ENCODE results near the gene MBOAT2.
A peak's percentile ranks its signal among the peaks of the same experiment; 100 is the strongest.

Gene MBOAT2

GRCh38 chr2:8851811-8852560 is 151.5 kb downstream of the MBOAT2 start:
- DNase-seq, result no peak

- no peak for DNase-seq
Measured at GRCh38 chr2:8850845-8851487, 152.5 kb downstream of the MBOAT2 start.

DNA sequence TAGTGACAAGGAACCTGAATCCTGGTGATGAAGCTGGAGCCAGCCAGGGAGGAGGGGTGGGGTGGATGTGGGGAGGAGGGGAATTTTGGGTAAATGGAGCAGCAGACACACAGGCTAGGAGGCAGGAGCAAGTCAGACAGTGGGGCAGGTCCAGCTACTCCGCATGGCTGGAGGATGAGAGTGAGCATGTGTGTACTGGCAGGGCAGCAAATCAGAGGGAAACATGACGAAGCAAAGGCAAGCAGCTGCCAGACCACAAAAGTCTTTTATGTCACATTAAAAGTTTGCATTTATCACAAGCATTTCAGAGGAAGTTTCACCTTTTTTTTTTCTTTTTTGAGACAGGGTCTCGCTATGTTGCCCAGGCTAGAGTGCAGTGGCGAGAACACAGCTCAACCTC is 154.2 kb downstream of the MBOAT2 start:
- DNase-seq, result no peak

DNA sequence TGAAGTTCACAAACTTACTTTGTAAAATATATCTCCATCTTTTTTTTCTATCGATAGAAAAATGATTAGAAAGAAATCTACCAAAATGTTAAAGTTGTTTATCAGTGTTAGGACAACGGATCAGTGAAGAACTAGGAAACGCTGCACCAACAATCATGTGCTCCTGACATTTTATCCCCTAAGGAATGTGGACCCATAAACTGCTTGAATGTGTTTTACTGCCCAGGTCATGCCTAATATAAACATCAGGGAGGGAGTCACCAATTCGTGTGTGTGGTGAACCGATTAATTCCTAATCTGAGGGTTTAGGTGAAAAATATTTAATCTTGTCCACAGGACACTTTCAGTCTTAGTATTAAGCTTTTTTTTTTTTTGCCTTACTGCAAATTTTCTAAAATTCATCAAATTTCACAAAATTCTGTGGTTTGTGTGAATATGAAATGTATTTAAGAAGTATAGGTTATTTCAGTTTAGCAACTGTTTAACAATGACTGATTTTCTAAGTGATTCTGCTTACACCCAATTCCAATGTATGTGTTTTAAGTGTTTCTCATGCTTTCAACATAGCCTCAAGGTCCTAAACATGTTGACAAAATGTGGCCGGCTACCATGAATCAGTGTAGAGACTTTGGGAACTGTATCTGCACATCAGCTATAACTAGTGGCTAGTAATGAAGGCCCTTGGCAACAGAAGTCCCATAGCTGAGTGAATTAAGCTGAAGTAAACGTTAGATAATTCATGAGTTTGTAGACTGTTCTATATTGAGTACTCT is 155.0 kb downstream of the MBOAT2 start:
- DNase-seq, result no peak

GRCh38 chr2:8847400-8847799 is 156.1 kb downstream of the MBOAT2 start:
- DNase-seq, result no peak

DNA sequence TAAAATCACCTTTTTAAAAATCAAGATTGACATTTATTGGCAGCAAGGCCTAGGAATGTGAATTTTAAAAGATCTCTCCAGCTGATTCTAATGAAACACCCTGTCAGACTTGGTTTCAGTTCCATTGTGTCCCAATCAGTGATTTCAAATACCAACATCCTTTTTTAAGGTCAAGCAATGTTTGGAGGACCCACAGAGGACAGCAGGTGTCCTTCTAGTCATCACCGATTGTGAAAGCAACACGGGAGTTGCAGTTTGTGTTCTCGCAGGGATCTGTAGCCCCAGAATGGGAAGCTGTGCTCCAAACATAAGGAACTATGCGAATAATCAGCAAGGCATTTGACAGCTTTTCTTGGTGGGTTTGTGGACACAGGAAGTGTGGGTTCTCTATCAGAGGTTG is 161.6 kb downstream of the MBOAT2 start:
- DNase-seq, result no peak

- no peak for DNase-seq
Measured at GRCh38 chr2:8840475-8841091, 162.9 kb downstream of the MBOAT2 start.

- DNase-seq, result no peak
Measured at GRCh38 chr2:8839189-8839965, 164.1 kb downstream of the MBOAT2 start.

DNA sequence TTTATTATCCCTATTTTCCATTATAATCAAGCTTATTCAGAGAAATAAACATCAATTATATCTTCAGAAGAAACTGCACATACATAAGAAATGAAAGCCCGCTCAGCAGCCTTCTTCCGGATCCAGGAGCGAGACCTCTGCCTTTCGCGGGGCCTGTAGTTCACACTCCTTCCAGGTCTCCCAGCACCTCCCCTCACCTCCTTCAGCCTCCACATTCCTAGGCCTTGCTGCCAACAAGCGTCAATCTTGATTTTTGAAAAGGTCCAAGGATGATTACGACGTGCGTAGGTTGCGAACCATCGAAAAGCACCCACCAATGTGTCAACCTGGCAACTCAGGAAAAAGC is 165.7 kb downstream of the MBOAT2 start:
- DNase-seq, result no peak

GRCh38 chr2:8836971-8837794 is 166.3 kb downstream of the MBOAT2 start, which contains the start of gene KIDINS220:
TSS of gene KIDINS220 (minus strand) at chr2:8837613. CDS start at chr2:8827093, 10,520 bp downstream.
- peak; percentile 58 for DNase-seq

DNA sequence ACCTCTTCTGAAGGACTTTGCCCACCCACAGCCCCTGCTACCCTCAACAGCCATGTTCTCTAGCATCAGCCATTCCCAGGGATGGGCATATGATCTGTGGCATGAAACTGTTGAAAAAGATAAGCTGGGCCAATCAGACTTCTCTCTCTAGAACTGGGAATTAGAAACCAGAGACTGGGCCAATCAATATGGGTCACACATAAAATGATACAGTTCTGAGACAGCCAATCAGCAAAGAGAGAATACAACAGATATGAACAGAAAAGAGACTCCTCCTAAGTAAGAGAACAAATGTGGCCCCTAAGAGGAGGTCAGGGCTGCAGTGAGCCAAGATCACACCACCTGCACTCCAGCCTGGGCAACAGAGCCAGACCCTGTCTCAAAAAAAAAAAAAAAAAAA is 168.2 kb downstream of the MBOAT2 start:
- no peak for DNase-seq

- no peak for DNase-seq
Measured at GRCh38 chr2:8833853-8834252, 169.6 kb downstream of the MBOAT2 start.

- DNase-seq, result no peak
Measured at GRCh38 chr2:8831516-8831915, 172.0 kb downstream of the MBOAT2 start.

DNA sequence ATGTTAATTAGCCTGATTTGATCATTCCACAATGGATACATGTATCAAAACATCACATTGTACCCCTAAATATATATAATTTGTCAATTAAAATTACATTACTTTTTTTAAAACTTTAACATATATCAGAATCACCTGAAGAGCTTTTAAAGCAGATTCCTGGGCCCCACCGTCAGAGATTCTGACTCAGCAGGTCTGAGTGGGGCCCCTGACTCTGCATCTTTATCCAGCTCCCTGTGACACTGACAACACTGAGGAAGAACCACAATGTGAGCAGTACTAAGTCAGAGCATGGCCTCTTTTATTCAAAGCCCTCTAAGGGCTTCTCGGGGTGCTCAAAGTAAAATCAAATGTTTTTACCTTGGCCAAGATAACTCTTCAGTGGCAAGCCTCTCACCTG is 175.8 kb downstream of the MBOAT2 start:
- no peak for DNase-seq

GRCh38 chr2:8822218-8822617 is 181.3 kb downstream of the MBOAT2 start:
- no peak for DNase-seq

DNA sequence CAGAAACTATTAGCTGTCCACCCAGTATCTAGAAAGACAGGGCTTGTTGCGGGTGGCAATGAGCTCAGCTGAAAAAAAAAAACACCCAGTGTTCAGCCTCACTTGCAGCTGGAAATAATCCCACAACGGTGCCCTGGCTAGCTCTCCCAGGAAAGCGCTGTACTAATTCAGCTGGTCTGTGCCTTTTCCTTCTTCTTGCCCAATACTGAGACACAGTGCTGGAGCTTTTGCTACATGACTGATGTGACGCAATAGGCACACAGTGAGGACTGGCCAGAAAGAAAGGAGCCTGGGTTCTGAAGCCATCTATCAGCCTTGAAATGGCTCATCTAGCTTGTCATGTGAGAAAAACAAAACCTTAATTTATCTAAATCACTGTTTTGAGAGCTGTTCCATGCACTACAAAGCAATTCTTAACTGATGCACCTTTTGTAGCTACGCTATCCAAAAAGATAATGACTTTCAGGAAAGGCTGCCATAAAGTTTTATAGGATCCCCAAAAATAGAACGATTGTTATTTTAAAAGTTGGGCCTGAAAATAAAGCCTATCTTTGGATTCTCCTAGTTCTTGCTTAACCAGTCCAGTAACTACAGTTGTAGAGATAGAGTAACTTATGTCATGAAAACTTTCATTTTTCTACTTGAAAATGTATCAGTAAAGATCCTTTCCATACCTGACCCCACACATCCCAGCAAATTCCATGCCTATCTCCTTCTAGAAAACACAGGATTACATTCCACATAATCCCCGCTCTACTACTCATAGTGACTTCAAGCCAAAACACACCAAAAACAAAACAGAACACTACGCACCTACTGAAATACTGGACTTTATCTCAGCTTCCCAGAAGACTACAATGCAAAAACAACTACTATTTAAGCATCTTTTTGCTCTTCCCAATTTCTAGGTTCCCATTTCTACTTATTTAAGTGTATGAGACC is 181.9 kb downstream of the MBOAT2 start:
- no peak for DNase-seq

- DNase-seq, result no peak
Measured at GRCh38 chr2:8819948-8820347, 183.5 kb downstream of the MBOAT2 start.

- no peak for DNase-seq
Measured at GRCh38 chr2:8819194-8819593, 184.3 kb downstream of the MBOAT2 start.

DNA sequence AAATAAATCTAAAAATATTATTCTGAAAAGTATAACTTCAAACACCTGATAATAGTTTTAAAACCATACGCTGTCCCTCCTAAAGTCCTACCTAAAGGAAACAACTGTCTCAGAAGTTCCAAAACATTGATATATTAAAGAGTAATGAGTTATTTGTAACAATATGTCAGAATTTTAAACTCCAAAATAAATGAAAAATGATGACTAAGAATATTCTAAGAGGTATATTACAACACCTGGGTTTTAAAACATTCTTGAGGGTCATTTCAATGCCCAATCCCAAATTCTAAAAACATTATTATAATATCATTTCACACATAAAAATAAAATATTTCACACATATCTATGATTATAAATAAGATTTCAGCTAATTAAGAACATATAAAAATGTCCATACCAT is 186.3 kb downstream of the MBOAT2 start:
- DNase-seq, result no peak

- no peak for DNase-seq
Measured at GRCh38 chr2:8806885-8807704, 196.4 kb downstream of the MBOAT2 start.

Measured in NCI-H1092 (cell line).